ENCODE data around the gene PNMA8B.

PNMA8B gene

DNA sequence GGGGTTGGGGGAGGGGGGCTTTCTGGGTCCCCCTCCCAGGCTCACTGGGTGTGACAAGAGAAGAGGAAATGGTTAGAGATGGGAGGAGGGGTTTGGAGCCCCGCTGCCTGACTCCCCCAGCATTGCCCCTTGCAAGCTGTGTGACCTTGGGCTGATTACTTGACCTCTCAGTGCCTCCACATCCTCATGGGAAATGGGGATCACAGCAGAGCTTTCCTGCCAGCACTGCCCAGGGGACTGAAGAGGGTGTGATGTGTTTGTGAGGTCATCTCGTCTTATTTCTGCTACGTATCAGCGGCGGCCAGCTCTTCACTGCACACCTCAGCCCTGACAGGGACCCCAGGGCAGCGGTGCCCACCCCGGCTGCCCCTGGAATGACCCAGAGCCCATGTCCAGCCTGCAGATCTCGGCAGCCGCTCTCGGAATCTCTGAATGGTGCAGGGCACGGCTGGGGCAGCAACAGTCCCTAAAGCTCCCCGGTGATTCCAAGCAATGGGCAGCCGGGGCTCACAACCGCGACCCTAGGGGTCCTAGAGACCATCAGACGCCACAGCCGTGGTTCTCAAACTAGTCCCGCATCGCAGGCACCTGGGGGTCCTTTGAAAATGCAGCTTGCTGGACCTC lies 8.4 kb downstream of the PNMA8B start:
- no peak for DNase-seq

DNA sequence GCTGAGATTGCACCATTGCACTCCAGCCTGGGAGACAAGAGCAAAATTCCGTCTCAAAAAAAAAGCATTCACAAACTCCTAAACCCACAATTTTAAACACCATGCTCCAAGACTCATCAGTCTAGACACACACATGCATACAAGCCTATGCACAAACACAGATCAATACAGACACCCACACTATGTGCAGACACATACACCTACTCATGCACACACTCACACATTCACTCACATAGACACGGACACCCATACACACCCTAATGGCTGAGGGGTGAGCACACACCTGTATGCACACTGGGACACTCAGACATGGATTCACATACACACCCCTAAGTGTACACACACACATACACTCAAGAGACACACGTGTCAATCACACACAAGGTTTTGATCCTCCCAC lies 9.3 kb downstream of the PNMA8B start:
- DNase-seq, result no peak

DNA sequence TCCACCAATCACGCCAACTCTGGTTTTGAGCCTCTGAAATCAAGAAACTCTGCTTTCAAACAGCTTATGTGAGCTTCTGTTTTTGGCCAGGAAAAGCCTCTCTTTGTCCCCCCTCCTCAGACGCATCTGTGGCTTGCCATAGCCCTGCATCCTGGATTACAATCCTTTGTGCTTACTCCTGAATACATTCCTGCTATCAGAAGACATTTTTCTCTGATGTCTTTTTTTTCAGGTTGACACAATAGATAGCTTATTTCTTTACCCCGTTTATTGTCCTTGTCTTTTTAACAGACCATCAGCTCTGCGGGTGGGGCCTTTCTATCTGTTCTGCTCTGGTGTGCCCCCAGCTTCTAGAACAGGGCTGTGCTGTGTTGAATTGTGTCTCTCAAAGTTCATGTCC lies 11.0 kb downstream of the PNMA8B start:
- DNase-seq, result no peak

DNA sequence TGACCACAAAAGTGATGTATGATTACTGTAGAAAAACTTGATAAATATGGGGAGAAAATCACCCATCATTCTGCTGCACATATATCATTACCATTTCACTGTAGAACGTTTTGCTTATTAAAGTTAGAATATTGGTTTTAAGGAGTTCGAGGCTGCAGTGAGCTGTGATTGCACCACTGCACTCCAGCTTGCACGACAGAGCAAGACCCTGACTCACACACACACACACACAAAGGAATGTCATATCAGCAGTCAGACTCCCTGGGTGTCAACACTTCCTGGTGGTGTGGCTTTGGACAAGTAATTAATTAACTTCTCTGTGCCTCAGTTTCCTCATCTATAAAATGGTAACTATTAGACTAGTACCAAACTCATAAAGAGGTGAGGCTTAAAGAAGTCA lies 13.0 kb downstream of the PNMA8B start:
- DNase-seq, result peak; percentile 63

DNA sequence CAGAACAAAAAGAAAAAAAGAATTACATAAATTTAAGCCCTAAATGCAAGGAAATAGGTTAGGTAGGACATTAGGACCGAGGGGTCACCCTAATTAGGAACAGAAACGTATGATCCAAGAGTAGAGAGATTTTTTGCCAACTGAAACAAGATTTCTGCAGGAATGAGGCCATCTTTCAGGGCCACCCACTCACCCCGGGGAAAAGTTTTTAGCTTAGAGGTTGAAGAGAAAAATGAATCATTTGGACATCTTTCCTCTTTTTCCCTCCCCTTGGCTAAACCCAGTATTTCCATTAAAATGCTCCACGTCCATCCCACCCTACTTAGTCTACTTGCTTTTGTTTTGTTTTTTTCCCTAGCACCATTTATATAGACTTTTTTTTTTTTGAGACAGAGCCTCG lies 13.7 kb downstream of the PNMA8B start:
- DNase-seq, result peak; percentile 49

DNA sequence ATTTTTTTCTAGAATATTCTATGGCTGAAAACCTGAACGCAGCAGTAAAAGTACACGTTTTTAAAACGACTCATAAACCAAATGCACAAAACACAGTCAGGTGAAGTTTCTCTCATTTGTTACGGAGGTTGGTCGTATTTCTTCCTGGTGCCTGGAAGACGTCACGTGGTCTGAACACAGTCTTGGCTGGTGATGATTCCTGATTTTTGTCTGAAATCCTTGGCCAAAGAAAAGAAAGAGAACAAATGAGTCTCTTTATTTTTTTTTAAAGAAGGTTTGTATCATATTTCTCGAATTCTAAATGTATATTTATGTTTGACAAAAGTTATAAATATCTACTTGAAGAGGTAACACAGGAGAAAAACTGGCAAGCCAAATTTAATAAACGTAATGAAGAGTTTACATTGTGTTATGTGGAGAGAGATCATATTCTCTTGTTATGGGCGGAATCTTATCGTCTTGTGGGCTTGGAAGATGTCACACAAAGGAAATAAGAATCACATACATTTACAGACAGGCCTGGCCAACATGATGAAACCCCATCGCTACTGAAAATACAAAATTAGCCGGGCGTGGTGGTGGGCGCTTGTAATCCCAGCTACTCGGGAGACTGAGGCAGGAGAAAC lies 14.3 kb downstream of the PNMA8B start:
- DNase-seq, result no peak

DNA sequence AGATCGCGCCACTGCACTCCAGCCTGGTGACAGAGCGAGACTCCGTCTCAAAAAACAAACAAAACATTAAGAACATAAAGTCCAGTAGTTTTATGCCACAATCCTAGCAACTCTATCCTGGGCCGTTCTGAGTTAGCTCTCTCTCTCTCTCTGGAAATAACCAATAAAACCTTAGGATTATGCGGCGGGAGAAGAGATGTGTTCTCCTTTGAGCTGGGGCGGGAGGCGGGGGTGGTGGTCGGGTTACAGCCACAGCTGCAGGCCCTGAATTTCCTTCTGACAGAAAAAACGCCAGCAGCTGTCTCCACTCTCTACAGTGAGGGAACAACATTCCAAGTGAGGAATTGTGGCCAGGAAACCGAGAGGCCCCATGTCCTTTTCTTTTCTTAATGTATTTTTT lies 15.3 kb downstream of the PNMA8B start:
- DNase-seq, result peak; percentile 81

DNA sequence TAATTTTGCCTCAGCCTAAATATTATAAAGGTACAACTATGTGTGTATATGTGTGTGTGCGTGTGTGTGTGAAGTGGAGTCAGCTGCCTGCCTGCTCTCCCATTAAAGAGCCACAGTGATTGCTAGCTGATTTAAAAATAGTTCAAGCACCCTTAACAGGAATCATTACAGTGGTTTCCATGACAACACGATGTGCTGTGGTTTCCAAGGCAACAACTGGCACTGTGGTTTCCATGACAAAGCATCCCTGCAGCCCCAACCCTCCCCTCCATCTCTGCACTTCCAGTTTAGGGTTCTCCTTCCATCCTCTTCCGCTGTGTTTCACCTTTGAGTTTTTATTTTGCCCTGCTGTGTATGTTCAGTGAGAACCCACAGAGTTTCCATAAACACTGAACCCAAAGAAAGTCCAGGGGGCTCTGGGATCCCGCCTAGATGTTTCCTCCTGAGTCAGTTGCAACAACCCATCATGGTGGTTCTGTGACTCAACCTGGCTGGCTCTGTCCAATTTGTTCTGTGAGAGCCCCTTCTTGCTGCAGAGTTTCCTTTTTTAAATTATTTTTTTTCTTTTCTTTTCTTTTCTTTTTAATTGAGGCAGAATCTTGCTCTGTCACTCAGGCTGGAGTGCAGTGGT lies 17.2 kb downstream of the PNMA8B start:
- peak; percentile 67 for DNase-seq

DNA sequence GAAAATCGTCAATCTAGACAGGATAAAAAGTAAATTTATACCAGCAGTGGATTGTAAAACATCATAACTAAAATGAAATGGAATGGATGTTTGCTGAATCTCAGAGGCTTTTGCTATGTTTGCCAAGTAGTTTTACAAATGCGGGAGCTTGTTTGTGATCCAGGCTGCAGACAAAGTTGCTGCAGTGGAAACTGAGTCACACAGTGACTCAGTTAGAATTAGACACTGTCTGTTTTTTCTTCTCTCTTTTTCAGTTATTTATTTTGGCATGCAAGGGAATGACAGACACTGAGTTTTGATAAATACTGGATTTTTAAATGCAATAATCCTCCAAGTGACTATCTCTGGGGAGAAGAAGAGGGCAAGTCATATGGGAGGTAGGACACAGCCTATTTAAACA lies 19.7 kb downstream of the PNMA8B start:
- no peak for DNase-seq

DNA sequence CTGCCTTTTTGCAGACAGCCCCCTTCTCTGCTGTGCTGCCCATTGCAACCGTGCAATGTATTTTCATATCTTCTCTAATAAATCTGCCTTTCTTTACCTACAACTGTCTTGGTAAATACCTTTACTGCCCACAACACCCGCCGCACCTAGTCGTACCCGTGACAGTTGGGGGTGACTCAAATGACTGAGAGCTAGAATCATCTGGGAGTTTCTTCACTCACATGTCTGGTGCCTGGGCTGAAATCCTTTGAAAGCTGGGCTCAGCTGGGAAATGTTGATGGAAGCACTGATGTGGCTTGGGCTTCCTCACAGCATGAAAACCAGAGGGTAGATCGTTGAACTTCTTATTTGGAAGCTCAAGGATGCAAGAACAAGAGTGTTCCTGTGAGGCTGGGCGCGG lies 21.5 kb downstream of the PNMA8B start:
- DNase-seq, result no peak

DNA sequence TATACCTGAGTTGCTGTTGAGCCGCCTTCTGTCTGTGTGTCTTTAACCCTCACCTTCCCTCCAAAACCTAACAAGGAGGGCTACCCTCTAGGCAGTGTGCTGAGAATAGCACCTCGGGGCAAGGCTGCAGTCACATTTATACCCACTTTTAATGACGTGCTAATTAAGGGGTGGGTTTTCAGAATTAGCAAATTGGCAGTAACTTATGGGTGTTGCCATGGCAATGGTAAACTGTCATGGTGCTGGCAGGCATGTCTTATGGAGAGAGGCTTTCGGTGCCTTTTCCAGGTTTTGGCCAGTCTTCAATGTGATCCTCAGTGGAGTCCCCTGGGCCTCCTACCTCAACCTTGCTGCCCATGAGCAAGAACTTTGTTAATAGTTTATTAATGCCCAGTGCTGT lies 23.1 kb downstream of the PNMA8B start:
- no peak for DNase-seq

DNA sequence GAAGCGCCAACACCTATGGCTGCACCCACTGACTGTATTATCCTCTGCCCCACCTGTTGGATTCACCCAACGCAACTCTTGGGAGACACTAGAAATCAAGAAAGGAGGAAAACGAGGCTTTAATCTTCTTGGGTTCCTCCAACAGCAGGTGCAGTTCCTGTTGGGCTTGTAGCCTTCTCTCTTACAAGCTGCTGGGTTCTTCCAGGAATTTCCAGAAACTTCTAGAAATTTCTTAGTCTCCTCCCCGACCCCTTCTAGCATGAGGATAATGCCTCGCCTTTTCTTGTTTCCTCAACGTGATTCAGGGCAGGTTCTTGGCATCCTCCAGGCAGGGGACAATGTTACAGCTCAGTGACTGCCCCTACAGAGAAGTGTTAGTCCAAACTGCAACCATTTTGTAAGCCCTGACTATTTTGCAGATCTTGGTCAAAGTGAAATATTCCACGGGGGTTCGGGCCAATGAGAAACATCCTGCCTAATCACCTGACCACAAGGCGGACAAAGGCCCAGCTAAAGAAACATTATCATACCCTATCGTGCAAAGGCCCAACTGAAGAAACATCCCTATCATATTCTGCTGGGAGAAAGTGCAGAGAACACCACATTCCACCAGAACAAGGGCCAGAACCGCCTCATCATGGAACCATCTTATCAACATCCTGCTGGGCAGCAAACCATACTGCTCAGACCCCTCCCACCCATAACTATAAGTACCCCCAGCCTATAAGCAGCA lies 23.7 kb downstream of the PNMA8B start:
- DNase-seq, result no peak

DNA sequence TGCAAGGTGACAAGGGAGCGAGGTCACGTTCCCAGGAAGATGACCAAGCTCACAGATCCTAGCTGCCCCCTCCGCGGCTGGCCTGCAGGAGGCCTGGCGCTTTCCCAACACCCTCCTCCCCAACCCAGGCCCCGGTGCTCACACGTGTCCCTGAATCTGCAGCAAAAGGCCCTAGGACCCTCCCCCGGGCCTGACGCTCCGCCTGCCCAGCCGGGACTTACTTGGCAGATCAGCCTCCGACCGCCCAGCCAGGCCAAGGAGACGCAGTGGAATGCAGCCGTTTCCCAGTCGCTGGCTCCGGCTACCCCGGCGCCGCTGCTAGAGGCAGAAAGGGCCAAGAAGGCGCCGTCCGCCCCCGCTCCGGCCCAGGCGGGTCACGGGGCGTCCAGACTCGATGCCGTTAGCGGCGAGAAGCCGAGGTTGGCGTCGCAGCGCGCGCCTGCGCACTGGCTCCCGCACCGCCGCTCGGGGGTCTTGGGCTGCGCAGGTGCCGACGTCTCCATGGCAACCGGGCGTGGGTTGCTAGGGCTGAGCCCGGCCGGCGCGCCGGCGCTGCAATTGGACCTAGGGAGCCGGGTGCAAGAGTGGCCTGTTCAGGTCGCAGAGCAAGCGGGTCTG lies 24.4 kb downstream of the PNMA8B start, which contains the start of gene PNMA8A:
TSS of gene PNMA8A (minus strand) at position 448 of the 618 bp plus-strand sequence. CDS start 528 bp downstream, outside the sequence.
- peak; percentile 74 for DNase-seq

DNA sequence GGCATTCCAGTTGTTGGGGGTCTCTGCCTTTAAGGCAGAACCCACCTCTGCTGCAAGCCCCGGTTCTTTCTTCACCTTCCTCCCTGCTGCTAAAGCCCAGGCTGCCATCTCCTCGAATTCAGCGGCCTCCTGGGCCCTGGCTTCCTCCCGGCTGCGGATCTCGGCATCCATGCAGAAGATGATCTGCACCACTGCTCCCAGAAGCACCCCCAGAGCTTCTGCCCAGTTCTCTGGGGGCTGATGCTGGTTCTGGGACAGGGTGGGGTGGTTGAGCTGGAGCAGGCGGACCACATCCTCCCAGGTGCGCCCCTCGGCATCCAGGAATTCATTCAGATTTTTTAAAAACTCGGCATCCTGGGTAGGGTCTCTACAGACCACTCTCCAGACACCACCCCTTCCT lies 25.3 kb downstream of the PNMA8B start:
- DNase-seq, result no peak

DNA sequence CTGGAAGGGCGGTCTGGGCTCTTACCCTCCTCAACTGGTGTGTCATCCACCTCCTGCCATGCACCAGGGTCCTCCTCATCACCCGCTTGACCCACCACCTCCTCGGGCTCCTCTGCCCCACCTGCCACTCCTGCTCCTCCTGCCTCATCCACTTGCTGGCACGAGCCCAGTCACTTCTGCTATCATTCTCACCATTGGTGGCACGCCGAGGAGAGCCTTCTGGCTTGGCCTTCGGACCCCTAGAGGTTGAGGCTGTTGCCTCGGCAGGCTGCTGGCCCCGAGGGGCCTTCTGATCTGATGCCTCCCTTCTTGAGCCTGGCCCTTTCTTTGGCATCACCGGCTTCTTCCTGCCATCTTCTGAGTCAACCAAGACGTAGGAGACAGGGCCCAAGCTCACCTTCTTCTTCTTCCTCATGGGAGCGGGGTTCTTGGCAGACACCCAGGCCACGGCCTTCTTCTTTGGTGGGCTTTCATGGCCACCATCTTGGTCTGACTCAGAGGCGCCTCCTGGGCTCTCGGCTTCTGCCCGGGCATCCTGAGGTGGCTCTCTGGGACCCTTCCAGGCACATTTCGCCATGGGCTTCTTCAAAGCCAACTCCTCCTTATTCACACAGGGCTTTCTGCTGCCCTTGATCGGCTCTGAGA lies 26.0 kb downstream of the PNMA8B start:
- no peak for DNase-seq

DNA sequence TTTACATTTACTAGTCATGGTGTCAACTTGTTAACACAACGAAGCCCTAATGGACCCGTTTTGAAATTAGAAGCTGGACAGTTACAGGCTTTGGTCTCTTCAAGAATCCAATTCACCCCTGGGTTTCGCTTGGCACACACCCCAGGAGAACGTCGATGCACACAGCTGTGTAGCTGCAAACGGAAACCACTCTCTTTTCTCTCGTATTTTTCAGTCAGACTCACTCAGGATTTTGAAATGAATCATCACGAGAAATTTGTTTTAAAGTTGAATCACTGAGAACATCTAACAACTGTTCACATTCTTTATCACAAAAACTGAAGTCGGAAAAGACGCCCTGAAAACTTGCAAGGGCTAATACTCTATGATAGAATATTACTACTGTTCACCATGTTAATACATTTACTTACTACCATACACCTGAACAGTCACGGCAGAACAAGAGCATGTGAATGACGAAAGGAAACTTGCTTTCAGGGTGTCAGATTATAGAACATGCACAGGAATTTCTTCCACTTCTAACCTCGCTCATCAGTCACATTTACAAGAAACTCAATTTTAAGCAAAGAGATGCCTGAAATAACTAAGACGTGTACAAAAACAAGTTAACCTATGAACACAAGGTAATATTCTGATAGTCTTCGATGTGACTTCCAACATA lies 29.0 kb downstream of the PNMA8B start:
- DNase-seq, result peak; percentile 85

DNA sequence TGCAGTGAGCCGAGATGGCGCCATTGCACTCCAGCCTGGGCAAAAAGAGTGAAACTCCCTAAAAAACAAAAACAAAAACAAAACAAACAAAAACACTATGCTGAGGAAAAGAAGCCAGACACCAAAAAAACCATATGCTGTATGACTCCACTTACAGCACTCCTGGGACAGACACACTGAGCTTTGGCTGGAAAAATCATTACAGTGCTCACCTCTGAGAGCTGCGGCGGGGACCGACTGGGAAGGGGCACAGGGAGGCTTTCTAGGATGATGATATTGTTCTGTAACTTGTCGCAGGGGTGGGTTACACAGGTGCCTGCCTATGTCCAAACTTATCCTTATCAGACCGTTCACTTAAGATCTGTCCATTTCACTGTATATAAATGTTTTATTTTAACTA lies 32.2 kb downstream of the PNMA8B start:
- DNase-seq, result no peak

DNA sequence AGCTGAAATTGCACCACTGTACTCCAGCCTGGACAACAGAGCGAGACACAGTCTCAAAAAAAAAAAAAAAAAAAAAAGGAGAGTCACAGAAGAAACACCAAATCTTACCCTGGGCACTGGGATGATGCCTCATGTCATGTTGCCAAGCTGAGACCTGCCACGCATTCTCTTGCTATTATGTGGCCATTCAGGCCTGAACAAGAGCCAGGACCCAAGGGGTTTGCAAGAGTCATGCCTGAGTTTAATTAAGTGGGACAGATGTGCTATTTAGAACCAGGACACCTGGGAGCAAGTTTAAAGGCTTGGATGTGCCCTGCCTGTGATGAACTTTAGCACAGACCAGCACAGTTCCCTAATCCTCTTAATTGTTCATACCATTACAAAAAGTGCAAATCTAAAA lies 34.1 kb downstream of the PNMA8B start:
- no peak for DNase-seq

DNA sequence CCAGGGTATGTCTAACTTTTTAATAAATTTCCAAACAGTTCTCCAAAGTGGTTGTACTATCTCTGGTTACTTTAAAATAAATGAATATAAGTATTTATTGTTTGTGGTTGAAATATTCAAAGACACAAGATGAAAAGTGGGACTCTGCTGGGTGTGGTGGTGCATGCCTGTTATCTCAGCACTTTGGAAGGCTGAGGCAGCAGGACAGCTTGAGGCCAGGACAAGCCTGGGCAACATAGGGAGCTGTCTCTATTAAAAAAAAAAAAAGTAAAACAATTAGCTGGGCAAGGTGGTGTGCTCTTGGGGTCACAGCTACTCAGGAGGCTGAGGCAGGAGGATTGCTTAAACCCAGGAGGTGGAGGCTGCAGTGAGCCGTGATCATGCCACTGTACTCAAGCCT lies 34.7 kb downstream of the PNMA8B start:
- no peak for DNase-seq

DNA sequence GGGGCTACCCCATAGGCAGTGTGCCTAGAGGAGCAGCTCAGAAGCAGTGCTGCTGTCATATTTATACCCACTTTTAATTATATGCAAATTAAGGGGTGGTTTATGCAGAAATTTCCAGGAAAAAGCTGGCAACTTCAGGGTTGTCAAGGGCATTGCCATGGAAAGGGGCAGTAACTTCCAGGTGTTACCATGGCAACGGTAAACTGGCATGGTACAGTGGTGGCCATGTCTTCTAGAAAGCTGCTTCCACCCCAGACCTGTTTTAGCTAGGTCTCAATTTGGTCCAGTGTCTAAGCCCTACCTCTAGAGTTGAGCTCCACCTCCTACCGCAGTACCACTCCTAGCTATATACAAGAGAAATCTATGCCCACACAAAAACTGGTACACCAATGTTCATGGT lies 35.6 kb downstream of the PNMA8B start:
- DNase-seq, result no peak

DNA sequence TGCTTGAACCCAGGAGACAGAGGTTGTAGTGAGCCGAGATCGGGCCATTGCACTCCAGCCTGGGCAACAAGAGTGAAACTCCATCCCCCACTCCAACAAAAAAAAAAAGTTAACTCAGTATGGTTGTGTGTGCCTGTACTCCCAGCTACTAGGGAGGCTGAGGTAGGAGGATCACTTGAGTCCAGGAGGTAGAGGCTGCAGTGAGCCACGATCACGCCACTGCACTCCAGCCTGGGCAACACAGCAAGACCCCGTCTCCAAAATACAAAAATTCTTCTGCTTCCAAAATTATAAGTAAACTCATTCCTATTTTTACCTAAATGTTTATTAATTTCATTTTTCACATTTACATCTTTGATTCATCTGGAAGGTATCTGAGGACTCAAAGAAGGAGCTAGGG lies 38.7 kb downstream of the PNMA8B start:
- DNase-seq, result no peak

DNA sequence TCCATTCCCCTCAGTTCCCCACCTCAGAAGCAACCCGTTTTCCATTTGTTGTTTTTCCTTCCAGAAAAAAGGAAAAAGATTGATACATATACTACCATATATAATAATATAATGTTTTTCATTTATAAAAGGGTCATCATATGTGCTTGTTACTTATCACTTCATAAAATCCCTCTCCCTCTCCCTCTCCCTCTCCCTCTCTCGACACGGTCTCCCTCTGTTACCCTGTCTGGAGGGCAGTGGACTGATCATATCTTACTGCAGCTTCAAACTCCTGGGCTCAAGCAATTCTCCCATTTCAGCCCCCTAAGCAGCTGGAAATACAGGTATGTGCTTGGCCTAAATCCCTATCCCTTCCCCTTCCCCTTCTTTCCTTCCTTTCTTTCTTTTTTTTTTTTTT lies 41.4 kb downstream of the PNMA8B start:
- no peak for DNase-seq
